ENCODE measurements around the gene EML3.

DNA sequence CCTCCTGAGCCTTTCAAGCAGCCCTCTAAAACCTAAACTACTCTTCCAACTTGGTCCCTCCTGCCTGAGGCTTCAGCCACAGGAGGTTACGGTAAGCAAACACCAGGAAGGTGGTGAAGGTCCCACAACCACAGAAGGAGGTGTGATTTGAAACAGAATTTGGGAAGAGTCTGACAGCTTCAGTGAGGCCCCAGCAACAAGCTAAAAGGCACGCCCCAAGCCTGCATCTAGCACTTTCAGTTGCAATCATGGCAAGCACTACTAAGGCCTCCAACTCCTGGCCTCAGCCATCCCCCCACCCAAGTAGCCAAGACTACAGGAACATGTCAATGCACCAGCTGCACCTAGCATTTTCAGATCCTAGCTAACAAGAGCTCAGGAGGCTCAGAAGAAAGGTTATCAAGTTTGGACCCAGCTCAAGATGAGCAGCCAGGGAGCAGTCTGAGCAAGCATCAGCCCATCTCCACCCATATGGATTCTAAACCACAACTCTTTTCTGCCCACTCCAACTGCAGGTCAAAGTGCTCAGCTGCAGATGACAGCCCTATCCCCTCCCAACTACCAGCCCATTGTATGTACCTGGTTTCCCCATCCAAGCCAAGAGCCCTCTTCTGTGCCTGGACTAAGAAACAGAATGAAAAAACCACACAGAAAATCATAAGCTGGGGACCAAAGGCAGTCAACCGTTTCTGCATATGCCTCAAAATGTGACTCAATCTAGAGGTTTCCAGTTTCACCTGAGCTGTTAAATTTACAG is 55.5 kb downstream of the EML3 start:
- no peak for TF ChIP-seq NFE2L1 (CRISPR knock-in tag; IDR thresholded peaks at IDR 0.05)
- no peak for TF ChIP-seq GTF2I (CRISPR knock-in tag; conservative IDR thresholded peaks at IDR 0.05)

Data from WTC11 (cell line).